K562 (cell line): ENCODE measurements around the gene VSX2. TPM values are rescaled to one million over a fixed set of nuclear protein-coding genes. Genes with fewer than 3 reads are reported as not detected.
A peak's percentile ranks its signal among the peaks of the same experiment; 100 is the strongest.

ENCODE experiments used
- ATAC-seq: fragments of 200-7000 bp; cut with Tn5 transposase; 3 replicates; pipeline ENCODE4 v1.9.1; 2020; ENCODE audit warnings: moderate library complexity
- BruUV-seq: library from RNA; stranded (reverse); fragments of 400-500 nt; replicated peaks from 2 replicates; lab custom pipeline; 2021; lab: Mats Ljungman, UMichigan
- CTCF ChIA-PET: fragments of 300-600 bp; formaldehyde crosslinking; extraction: SDS; loops from one replicate; lab custom pipeline; 2021; ENCODE audit warnings: low intra/inter-chr PET ratio; lab: Yijun Ruan, JAX
- POLR2A ChIA-PET: fragments of 300-600, 350-650 bp; sonication (Branson Sonifier 250); formaldehyde crosslinking; extraction: SDS; loops from one replicate; lab custom pipeline; 2021; ENCODE audit warnings: antibody characterized with exemption, inconsistent platforms; lab: Yijun Ruan, JAX
- DNase-seq, 4 experiments: peaks; one replicate each; pipeline versions ENCODE4 v3.0.0 to v3.0.0-alpha.2; 2011 to 2018; ENCODE audit warnings: low spot score in 3 of 4, mixed read lengths in 3 of 4; ENCODE audit errors: extremely low read depth in 1 of 4
- FAIRE-seq: peaks from 2 replicates; lab custom pipeline; 2011; peaks lifted over from hg19 to GRCh38; lab: Jason Lieb, UNC
- H2AFZ ChIP-seq: 2 replicates; pipeline ENCODE4 v1.6.0; 2011; ENCODE audit warnings: low read depth, low read length, control low read depth, inconsistent platforms
- H3K27ac ChIP-seq: fragments of 200-600 bp; 3 replicates; pipeline ENCODE4 v1.8.0; 2011; ENCODE audit warnings: low read depth, mild to moderate bottlenecking, control low read depth, inconsistent platforms, low read length, moderate library complexity, mixed read lengths; ENCODE audit errors: extremely low read depth
- H3K27me3 ChIP-seq, 2 experiments: fragments of 300-600 bp in 1 of 2; 2 replicates in 1 of 2; 3 replicates in 1 of 2; pipeline versions ENCODE4 v1.6.0 to v1.8.0; 2011; ENCODE audit warnings: inconsistent platforms in 2 of 2, low read length in 2 of 2, mild to moderate bottlenecking in 1 of 2, mixed read lengths in 1 of 2, moderate library complexity in 1 of 2; ENCODE audit not compliant: control insufficient read depth in 2 of 2, insufficient read depth in 2 of 2
- H3K36me3 ChIP-seq: fragments of 300-600 bp; 3 replicates; pipeline ENCODE4 v1.8.0; 2011; ENCODE audit warnings: mild to moderate bottlenecking, low read length, inconsistent platforms; ENCODE audit not compliant: control insufficient read depth, insufficient read depth
- H3K4me1 ChIP-seq, 2 experiments: fragments of 200-600 bp in 1 of 2; replicated peaks in 1 of 2; 2 replicates in 1 of 2; 3 replicates in 1 of 2; pipeline versions ENCODE4 v1.5.1 to v1.8.0; 2011; ENCODE audit warnings: inconsistent platforms in 2 of 2, low read length in 2 of 2, mild to moderate bottlenecking in 1 of 2, mixed read lengths in 1 of 2, moderate library complexity in 1 of 2; ENCODE audit not compliant: control insufficient read depth in 2 of 2, insufficient read depth in 2 of 2
- H3K4me2 ChIP-seq: 2 replicates; pipeline ENCODE4 v1.6.1; 2011; ENCODE audit warnings: low read length, control low read depth, inconsistent platforms, mixed read lengths; ENCODE audit not compliant: insufficient read depth
- H3K4me3 ChIP-seq: fragments of 200-600 bp; sonication (generic), shearing (Covaris generic); 2 replicates; pipeline ENCODE4 v1.5.1; 2016; ENCODE audit warnings: control low read depth, inconsistent platforms
- H3K79me2 ChIP-seq: fragments of 200-600 bp; 3 replicates; pipeline ENCODE4 v1.8.0; 2011; ENCODE audit warnings: low read length, inconsistent platforms; ENCODE audit not compliant: control insufficient read depth, insufficient read depth
- H3K9ac ChIP-seq, 2 experiments: 2 replicates each; pipeline versions ENCODE4 v1.6.0 to v1.6.1; 2011; ENCODE audit warnings: low read depth in 2 of 2, low read length in 2 of 2, control low read depth in 1 of 2, inconsistent platforms in 1 of 2, mild to moderate bottlenecking in 1 of 2, mixed read lengths in 1 of 2; ENCODE audit not compliant: insufficient read depth in 1 of 2
- H3K9me1 ChIP-seq: one replicate; pipeline ENCODE4 v1.6.0; 2011; ENCODE audit warnings: inconsistent platforms, mild to moderate bottlenecking, low read length, moderate library complexity; ENCODE audit not compliant: control insufficient read depth, insufficient read depth
- H3K9me3 ChIP-seq: replicated peaks from 2 replicates; pipeline ENCODE4 v1.5.1; 2011; ENCODE audit warnings: low read depth, low read length, inconsistent platforms; ENCODE audit not compliant: control insufficient read depth, insufficient read depth
- H4K20me1 ChIP-seq: replicated peaks from 2 replicates; pipeline ENCODE4 v1.6.1; 2011; ENCODE audit warnings: low read length, inconsistent platforms, mixed read lengths; ENCODE audit not compliant: control insufficient read depth, insufficient read depth
- BRF1 ChIP-seq: IDR thresholded peaks from 3 replicates; pipeline ENCODE4 v1.6.1; 2011; ENCODE audit warnings: borderline replicate concordance, mild to moderate bottlenecking; ENCODE audit not compliant: insufficient read length; ENCODE audit errors: extremely low read depth
- DDX20 ChIP-seq: fragments of 450-650 bp; IDR thresholded peaks from 2 replicates; pipeline ENCODE4 v1.6.1; 2016; ENCODE audit warnings: missing genetic modification characterization, low read depth, mild to moderate bottlenecking, missing compliant biosample characterization, moderate library complexity
- EHMT2 ChIP-seq: fragments of 450-650 bp; IDR thresholded peaks from 2 replicates; pipeline ENCODE4 v1.6.1; 2018; ENCODE audit warnings: antibody characterized with exemption
- EP300 ChIP-seq: IDR thresholded peaks from 2 replicates; pipeline ENCODE4 v1.6.1; 2012; ENCODE audit warnings: low read length, improper control_type of control experiment
- FOSL1 ChIP-seq: fragments of 200-800 bp; sonication (Bioruptor generic); conservative IDR thresholded peaks from 2 replicates; pipeline ENCODE4 v1.6.1; 2016; ENCODE audit warnings: missing genetic modification characterization, missing compliant biosample characterization
- JUN ChIP-seq, 2 experiments: sonication (generic) in 1 of 2; formaldehyde crosslinking in 1 of 2; IDR thresholded peaks; 2 replicates each; pipeline versions ENCODE4 v1.6.1 to v1.8.0; 2012 to 2022; ENCODE audit warnings: borderline replicate concordance in 2 of 2, mild to moderate bottlenecking in 2 of 2, improper control_type of control experiment in 1 of 2, low read depth in 1 of 2, low read length in 1 of 2, missing genetic modification reagents in 1 of 2
- MYNN ChIP-seq, 2 experiments: sonication (generic); formaldehyde crosslinking in 1 of 2; IDR thresholded peaks; 2 replicates each; pipeline versions ENCODE4 v1.5.0 to v1.6.1; 2016 to 2020; ENCODE audit warnings: antibody characterized with exemption in 1 of 2, missing genetic modification reagents in 1 of 2
- NR2C1 ChIP-seq, 2 experiments: fragments of 450-650 bp; IDR thresholded peaks; 2 replicates each; pipeline ENCODE4 v1.6.1; 2017; ENCODE audit warnings: mild to moderate bottlenecking in 2 of 2, antibody characterized with exemption in 1 of 2, inconsistent platforms in 1 of 2, missing compliant biosample characterization in 1 of 2, missing genetic modification characterization in 1 of 2
- POLR2AphosphoS5 ChIP-seq: IDR thresholded peaks from 2 replicates; pipeline ENCODE4 v1.6.1; 2011; ENCODE audit warnings: mild to moderate bottlenecking, low read depth, low read length, moderate library complexity; ENCODE audit not compliant: control insufficient read depth, insufficient read depth
- RBM34 ChIP-seq: fragments of 200-400 bp; formaldehyde crosslinking; IDR thresholded peaks from 2 replicates; pipeline ENCODE4 v1.6.1; 2018; ENCODE audit warnings: low read length, borderline replicate concordance; ENCODE audit not compliant: insufficient read depth
- SREBF2 ChIP-seq: sonication (generic); formaldehyde crosslinking; IDR thresholded peaks from 2 replicates; pipeline ENCODE4 v1.4.0; 2020; ENCODE audit warnings: mild to moderate bottlenecking, missing genetic modification reagents
- TEAD2 ChIP-seq: fragments of 450-650 bp; IDR thresholded peaks from 2 replicates; pipeline ENCODE4 v1.6.1; 2016; ENCODE audit warnings: missing genetic modification characterization, control low read depth, missing compliant biosample characterization
- ZNF655 ChIP-seq: fragments of 250-450 bp; sonication (Bioruptor Pico); IDR thresholded peaks from 2 replicates; pipeline ENCODE4 v1.5.0; 2021
- WGBS: fragments of 100-300 bp; shearing (Covaris generic); methylation state at CpG from one replicate; pipeline ENCODE4 v1.1.6; 2016; ENCODE audit warnings: low coverage, mixed read lengths; ENCODE audit not compliant: insufficient coverage; ENCODE audit errors: missing lambda C conversion rate; 5-methylcytosine and 5-hydroxymethylcytosine counted together
- in situ Hi-C: fragments of 300-500 bp; cut with MboI; formaldehyde crosslinking; loops from 4 replicates; pipeline ENCODE4 v1.15.0; 2018; ENCODE audit warnings: inconsistent platforms, mixed read lengths
- intact Hi-C: fragments of 100-400 bp; cut with micrococcal nuclease; formaldehyde crosslinking; loops from 2 replicates; pipeline ENCODE4 v1.14.2; 2022
- polyA plus RNA-seq, 8 experiments: library from polyadenylated mRNA; depleted of rRNA in 4 of 8; stranded (reverse) in 5 of 8; unstranded in 3 of 8; fragments of >200 nt; fragmentation: Nextera tagmentation in 2 of 8; fragmentation: Illumina TruSeq in 1 of 8; extraction: Ambion mirVana in 2 of 8; extraction: Trizol in 1 of 8; gene quantifications; 2 replicates each; pipeline versions ENCODE4 v1.2.1 to v1.2.3, GENCODE V29; 2011 to 2014; ENCODE audit warnings: inconsistent platforms in 1 of 8, missing spikeins in 1 of 8
- total RNA-seq, 7 experiments: library from RNA; depleted of rRNA in 6 of 7; stranded (reverse); fragments of >200 nt in 6 of 7; fragmentation: Illumina TruSeq in 2 of 7; extraction: Trizol in 2 of 7; gene quantifications; 2 replicates each; pipeline versions ENCODE4 v1.2.1 to v1.2.3, GENCODE V29; 2011 to 2021; ENCODE audit warnings: low replicate concordance in 1 of 7

The VSX2 gene
- total and polyA plus RNA-seq, 9 of the 15 experiments (the other 6 are each of a cell fraction or from before 2014, with no cell fraction given), result 0.04 TPM; not detected in 8

GRCh38 chr14:74262076-74262475 lies 22.8 kb downstream of the VSX2 start:
- 16% methylated on average over 9 of the region's 9 CpGs for WGBS

DNA sequence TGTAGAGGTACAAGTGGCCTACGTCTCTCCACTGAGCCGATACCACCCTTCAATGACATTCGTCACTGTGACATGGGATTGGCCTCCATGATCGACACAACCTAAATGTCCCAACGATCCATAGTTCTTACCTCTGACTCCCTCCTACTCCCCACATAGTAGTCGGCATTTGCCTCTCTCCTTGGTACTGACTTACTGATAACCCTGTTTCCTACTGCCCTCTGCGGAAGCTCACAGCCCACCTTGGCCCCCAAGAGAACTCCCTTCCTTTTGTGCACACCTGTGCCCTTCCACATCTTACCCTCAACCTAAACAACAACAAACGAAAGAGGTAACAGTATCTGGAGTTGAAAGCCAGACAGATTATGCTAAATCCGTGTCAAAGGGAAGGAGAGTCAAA lies 23.9 kb downstream of the VSX2 start:
- no peaks in the 10 kb centered on the region for H3K9me3 ChIP-seq
- in situ Hi-C loops (no loop called here), intact Hi-C loops (no loop called here)
- no peak for DNase-seq
- ChIA-PET POLR2A (no interaction called here), CTCF (no interaction called here)
- H3K4me1 ChIP-seq, result peaks cover 0 to 4% of the 10 kb centered on the region in 2 experiments; a peak in 1 of 5 replicates
- no peak for ATAC-seq
- no peak for FAIRE-seq
- H3K79me2 ChIP-seq, result no peaks in the 10 kb centered on the region
- 12% methylated on average over 8 of the region's 9 CpGs for WGBS
- BruUV-seq, result no TSS peak
- no peak overlapping the region for H3K27ac ChIP-seq
- H4K20me1 ChIP-seq, result no peaks in the 10 kb centered on the region; the same call in 1 of the 2 replicates
- no peaks in the 10 kb centered on the region for H3K36me3 ChIP-seq
- H3K4me2 ChIP-seq, result no peak overlapping the region
- H3K4me3 ChIP-seq, result no peak overlapping the region
- peaks cover 9 to 46% of the 10 kb centered on the region in 2 experiments; a peak in 4 of 5 replicates for H3K27me3 ChIP-seq
- H3K9me1 ChIP-seq, result no peaks in the 10 kb centered on the region
- no peak overlapping the region for H3K9ac ChIP-seq
- no peak overlapping the region for H2AFZ ChIP-seq
- TF ChIP-seq TEAD2 (tag), result no peak
- TF ChIP-seq EP300, result no peak
- TF ChIP-seq DDX20 (tag), result no peak
- peak; percentile 74; the same call in 1 of the 2 replicates for TF ChIP-seq EHMT2
- TF ChIP-seq ZNF655, result no peak

More at GRCh38 chr14:74262076-74262475, 22.8 kb downstream of the VSX2 start:
- H3K4me2 ChIP-seq, result no peak overlapping the region
- no peaks in the 10 kb centered on the region for H3K36me3 ChIP-seq
- no peaks in the 10 kb centered on the region; the same call in 1 of the 2 replicates for H4K20me1 ChIP-seq
- ATAC-seq, result no peak
- FAIRE-seq, result no peak
- TF ChIP-seq RBM34 (no peak), JUN (IDR thresholded peaks at IDR 0.05; ENCODE audit: borderline replicate concordance, low read depth, low read length) (no peak), JUN (CRISPR knock-in tag; IDR thresholded peaks at IDR 0.05; ENCODE audit: borderline replicate concordance) (no peak), POLR2AphosphoS5 (no peak), NR2C1 (IDR thresholded peaks at IDR 0.05) (no peak), NR2C1 (tag; IDR thresholded peaks at IDR 0.05) (no peak), FOSL1 (tag) (no peak), MYNN (IDR thresholded peaks at IDR 0.05) (no peak), MYNN (CRISPR knock-in tag; IDR thresholded peaks at IDR 0.05) (no peak), SREBF2 (CRISPR knock-in tag) (no peak), BRF1 (no peak)
- H3K4me3 ChIP-seq, result no peak overlapping the region
- no peak overlapping the region for H3K9ac ChIP-seq
- no peaks in the 10 kb centered on the region for H3K9me3 ChIP-seq
- DNase-seq, result no peak
- H3K27me3 ChIP-seq, result peaks cover 9 to 46% of the 10 kb centered on the region in 2 experiments; a peak in 4 of 5 replicates
- H3K79me2 ChIP-seq, result no peaks in the 10 kb centered on the region
- ChIA-PET POLR2A (no interaction called here), CTCF (no interaction called here)
- in situ Hi-C loops (no loop called here), intact Hi-C loops (no loop called here)
- H3K4me1 ChIP-seq, result peaks cover 0 to 15% of the 10 kb centered on the region in 2 experiments; a peak in 2 of 5 replicates
- H2AFZ ChIP-seq, result no peak overlapping the region
- H3K27ac ChIP-seq, result no peak overlapping the region
- no peaks in the 10 kb centered on the region for H3K9me1 ChIP-seq
- no TSS peak for BruUV-seq
